GM19324 (cell line): Measurements from ENCODE around the gene DGLUCY.
A peak's percentile ranks its signal among the peaks of the same experiment; 100 is the strongest.
"Not testable (repeated sequence)": the region's sequence is repeated elsewhere in the genome, so short reads cannot be mapped to it uniquely, and the experiment has no call there.

Experiments
- ATAC-seq: cut with Tn5 transposase; IDR thresholded peaks from one replicate; pipeline ENCODE4 v1.9.1; 2021; ENCODE audit warnings: mild to moderate bottlenecking, moderate library complexity; ENCODE audit not compliant: unreplicated experiment, low FRiP score

DGLUCY gene

DNA sequence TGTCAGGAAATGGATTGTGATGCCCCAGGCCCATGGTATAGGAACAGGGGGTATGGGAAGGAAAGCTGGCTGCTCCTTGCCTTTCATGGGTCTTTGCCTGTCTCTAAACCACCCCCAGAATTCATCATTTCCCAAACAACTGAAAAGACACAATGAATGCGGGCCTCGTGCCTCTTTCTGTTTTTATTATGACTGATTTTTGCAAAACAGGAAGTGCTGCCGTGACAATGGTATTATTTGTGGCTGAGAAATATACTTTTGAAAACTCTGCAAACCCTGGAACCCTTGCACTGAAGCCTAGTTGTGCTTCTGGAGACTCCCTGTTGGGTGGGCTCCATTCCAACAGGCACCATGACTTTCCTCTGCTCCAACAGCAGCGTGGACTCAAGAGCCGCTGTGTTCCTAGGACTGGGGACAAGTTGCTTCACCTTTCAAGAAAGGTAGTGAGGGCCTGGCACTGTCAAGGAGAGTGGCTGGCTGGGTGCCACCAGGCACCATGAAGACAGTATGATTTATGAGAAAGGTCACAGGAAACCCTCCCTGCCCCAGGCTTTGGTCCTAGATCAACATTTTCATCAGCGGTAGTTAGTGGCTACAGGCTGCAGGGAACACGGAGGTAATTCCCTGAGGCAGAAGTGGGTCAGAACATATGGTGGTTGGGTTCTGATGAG lies 4.8 kb upstream of the DGLUCY start:
- no peak for ATAC-seq

GRCh38 chr14:91111443-91111842 lies 2.4 kb upstream of the DGLUCY start:
- no peak for ATAC-seq

- no peak for ATAC-seq
Measured at GRCh38 chr14:91112194-91112593, 1.7 kb upstream of the DGLUCY start.

- ATAC-seq, result peak; percentile 80
Measured at GRCh38 chr14:91114079-91115065, 499 bp downstream of the DGLUCY start.

GRCh38 chr14:91115986-91116770 lies 2.3 kb downstream of the DGLUCY start:
- no peak for ATAC-seq

DNA sequence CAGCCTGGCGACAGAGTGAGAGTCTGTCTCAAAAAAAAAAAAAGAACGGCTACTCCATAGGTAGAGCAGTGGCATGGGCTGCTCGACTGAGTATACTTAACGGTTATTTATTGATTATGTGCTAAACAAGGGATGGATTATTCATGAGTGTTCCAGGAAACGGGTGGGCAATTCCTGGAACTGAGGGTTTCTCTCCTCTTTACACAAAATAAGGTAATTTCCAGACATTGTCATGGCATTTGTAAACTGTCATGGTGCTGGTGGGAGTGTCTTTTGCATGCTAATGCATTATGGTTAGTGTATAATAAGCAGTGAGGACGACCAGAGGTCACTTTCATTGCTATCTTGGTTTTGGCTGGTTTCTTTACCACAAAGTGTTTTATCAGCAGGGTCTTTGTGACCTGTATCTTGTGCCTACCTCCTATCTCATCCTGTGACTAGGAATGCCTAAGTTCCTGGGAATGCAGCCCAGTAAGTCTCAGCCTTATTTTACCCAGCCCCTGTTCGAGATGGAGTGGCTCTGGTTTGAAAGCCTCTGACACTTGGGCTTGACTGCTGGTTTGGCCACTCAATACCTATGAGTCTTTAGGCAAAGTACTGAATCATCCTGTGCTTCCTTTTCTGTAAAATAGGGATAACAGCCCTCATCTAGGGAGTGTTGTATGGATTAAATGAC lies 3.2 kb downstream of the DGLUCY start:
- ATAC-seq, result no peak

DNA sequence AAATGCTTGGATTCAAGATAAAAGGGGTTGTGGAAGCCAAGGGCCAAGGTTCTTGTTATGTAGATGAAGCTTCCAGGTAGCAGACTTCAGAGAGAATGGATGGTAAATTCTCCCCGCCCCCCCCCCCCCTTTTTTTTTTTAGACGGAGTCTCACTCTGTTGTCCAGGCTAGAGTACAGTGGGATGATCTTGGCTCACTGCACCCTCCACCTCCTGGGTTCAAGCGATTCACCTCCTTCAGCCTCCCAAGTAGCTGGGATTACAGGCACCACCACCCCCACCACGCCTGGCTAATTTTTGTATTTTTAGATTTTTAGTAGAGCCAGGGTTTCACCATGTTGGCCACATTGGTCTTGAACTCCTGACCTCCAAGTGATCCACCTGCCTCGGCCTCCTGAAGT lies 4.1 kb downstream of the DGLUCY start:
- no peak for ATAC-seq

DNA sequence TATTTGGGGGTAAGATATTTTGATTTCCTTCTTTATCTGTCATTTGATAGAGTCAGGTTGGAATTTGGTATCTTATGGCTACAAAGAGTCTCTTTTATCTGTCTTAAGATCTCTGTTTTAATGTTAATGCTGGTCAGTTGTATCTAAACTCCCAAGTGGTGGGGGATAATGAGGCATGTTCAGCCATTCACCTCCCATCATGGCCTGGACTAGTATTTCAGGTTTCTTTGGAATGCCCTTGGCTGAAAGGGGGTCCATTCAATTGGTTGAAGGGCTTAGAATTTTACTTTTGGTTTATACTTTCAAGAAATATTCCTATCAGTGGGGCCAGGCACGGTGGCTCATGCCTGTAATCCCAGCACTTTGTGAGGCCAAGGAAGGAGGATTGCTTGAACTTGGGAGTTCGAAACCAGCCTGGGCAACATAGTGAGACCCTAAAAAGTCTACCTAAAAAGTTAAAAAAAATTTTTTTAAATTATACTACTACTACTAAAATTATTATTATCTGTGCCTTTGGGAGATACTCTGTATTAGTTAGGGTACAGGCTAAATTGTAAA lies 4.7 kb downstream of the DGLUCY start:
- ATAC-seq, result no peak

DNA sequence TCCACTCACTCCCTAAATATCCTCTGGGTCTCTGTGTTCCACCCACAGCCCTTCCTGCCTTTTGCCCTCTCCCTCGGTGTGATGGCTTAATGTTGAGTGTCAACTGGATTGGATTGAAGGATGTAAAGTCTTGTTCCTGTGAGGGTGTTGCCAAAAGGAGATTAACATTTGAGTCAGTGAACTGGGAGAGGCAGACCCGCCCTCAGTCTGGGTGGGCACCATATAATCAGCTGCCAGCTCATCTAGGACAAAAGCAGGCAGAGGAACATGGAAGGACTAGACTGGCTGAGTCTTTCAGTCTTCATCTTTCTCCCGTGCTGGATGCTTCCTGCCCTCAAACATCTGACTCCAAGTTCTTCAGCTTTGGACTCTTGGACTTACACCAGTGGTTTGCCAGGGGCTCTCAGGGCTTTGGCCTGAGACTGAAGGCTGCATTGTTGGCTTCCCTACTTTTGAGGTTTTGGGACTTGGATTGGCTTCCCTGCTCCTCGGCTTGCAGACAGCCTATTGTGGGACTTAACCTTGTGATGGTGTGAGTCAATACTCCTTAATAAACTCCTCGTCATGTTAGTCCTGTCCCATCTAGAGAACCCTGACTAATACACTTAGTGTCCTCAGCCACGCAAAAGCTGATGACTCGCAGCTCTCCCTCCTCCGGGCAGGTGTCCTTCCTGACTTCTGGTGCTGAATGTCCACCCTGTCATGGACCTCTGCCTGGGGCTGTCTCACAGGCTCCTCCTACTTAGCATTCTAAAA lies 5.9 kb downstream of the DGLUCY start:
- ATAC-seq, result no peak

GRCh38 chr14:91123201-91123600 lies 9.3 kb downstream of the DGLUCY start:
- no peak for ATAC-seq

- not testable (repeated sequence) for ATAC-seq
Measured at GRCh38 chr14:91124406-91125270, 10.8 kb downstream of the DGLUCY start.

GRCh38 chr14:91125271-91125660 lies 11.4 kb downstream of the DGLUCY start:
- ATAC-seq, result no peak

DNA sequence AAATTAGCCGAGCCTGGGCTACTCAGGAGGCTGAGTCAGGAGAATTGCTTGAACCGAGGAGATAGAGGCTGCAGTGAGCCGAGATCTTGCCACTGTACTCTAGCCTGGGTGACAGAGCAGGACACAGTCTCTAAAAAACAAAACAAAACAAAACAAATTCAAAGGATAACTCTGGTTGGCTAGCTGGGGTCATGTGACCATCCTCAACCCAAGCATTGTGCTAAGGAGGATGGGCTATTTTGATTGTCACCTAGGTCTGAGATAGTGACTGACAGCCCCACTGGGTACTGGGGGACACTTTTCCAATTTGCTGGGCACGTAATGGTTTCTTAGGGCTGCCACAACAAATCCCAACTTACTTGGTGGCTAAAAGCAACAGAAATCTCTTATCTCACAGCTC lies 11.9 kb downstream of the DGLUCY start:
- no peak for ATAC-seq

DNA sequence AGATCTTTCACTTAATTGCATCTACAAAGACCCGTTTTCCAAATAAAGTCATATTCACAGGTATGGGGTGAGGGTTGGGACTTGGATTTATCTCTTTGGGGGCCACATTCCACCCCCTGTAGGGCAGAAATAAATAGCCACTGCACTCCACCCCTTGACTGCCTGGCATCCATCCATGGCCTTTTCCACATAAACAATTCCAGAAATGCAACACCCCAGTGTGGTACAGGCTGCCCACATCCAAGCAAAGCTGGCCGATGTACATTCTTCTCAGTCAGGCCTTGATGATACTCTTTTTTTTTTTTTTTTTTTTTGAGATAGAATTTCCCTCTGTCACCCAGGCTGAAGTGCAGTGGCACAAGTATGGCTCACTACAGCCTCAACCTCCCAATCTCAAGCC lies 12.9 kb downstream of the DGLUCY start:
- no peak for ATAC-seq

DNA sequence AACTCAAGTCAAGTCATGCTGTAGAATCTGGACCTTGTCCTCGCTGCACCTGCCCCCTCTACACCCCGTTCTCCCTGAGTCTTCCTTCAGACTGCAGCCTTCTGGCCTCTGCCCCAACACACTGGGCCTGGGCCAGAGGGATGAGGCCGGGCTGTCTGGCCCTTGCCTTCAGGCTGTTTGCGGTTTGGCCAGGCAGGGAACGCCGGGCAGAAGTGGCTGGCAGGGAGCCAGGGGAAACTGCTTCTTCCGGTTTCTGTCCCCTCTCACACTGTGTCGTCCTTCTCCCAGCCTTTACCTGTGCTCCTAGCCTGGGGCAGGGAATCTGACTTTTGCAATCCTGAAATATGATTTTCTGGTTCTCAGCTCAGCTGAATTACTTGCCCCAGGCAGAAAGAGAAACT lies 13.5 kb downstream of the DGLUCY start:
- ATAC-seq, result no peak

- no peak for ATAC-seq
Measured at GRCh38 chr14:91127924-91128323, 14.1 kb downstream of the DGLUCY start.

DNA sequence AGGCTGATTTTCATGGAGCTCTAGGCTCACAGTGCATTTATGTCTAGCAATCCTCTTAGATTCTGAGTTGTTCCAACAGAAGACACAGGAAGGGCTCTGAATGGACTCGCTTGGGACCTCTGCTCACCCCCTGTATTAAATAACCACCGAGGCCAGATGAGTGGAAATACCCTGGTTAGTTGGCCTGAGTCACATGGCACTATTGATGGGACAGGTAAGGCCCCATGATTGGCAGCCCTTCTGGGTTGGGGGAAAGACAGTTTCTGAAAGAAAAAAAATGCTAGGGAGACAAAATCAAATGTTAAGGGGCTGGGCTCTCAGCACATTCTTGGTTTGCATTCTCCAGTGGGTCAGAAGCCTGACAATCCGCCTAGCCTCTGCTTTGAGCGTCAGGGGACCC lies 14.8 kb downstream of the DGLUCY start:
- no peak for ATAC-seq

GRCh38 chr14:91129261-91129660 lies 15.4 kb downstream of the DGLUCY start:
- ATAC-seq, result no peak
